SKM-1 treated with dmso at 0.1 percent for 144 hours (cell line): Measurements from ENCODE around the gene SMCR8.
"Not testable (repeated sequence)": the region's sequence is repeated elsewhere in the genome, so short reads cannot be mapped to it uniquely, and the experiment has no call there.

Experiments
- DNase-seq: peaks from one replicate; lab custom pipeline; 2025; ENCODE audit not compliant: unreplicated experiment; lab: John Stamatoyannopoulos, UW

Gene SMCR8

GRCh38 chr17:18361837-18362697 lies 47.0 kb downstream of the SMCR8 start:
- no peak for DNase-seq

- DNase-seq = no peak
These were observed 47.6 kb downstream of the SMCR8 start for GRCh38 chr17:18362698-18363100.

GRCh38 chr17:18363101-18364049 lies 48.3 kb downstream of the SMCR8 start, which contains the start of gene SHMT1:
TSS of gene SHMT1 (minus strand) at chr17:18363550. CDS start at chr17:18355981, 7,569 bp downstream.
- peak; percentile 90 for DNase-seq

- no peak for DNase-seq
These were observed 49.1 kb downstream of the SMCR8 start for GRCh38 chr17:18364166-18364565.

DNA sequence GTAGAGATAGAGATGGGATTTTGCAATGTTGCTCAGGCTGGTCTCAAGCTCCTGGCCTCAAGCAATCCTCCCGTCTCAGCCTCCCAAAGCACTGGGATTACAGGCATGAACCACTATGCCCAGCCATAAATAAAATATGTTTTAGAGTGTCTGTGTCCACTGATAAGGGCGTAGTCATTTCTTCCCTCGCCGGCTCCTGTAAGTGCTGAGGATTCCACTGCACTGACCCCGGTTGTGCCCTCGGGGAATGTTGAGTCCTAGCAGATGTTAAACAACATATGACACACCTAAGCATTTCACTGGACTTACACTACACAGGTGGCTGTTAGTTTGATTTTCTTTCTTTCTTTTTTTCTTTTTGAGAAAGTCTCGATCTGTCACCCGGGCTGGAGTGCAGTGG lies 53.9 kb downstream of the SMCR8 start:
- DNase-seq = no peak

DNA sequence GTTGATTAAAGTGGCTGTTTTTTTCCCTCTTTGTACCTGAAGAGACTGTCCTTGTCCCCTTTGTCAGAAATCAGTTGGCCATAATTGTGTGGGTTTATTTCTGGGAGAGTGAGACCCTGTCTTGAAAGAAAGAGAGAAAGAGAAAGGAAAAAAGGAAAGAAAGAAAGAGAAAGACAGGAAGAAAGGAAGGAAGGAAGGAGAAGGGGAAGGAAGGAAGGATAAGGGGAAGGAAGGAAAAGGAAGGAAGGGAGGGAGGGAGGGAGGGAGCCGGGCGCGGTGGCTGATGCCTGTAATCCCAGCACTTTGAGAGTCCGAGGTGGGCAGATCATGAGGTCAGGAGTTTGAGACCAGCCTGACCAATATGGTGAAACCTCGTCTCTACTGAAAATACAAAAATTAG lies 55.7 kb downstream of the SMCR8 start:
- DNase-seq = no peak

- no peak for DNase-seq
These were observed 56.4 kb downstream of the SMCR8 start for GRCh38 chr17:18371455-18371854.

DNA sequence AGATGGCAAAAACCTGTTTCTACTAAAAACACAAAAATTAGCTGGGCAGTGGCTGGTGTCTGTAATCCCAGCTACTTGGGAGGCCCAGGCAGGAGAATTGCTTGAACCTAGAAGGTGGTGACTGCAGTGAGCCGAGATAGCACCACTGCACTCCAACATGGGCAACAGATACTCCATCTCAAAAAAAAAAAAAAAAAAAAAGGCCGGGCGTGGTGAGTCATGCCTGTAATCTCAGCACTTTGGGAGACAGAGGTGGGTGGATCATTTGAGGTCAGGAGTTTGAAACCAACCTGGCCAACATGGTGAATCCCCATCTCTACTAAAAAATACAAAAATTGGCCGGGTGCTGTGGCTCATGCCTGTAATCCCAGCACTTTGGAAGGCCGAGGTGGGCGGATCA lies 58.1 kb downstream of the SMCR8 start:
- DNase-seq = not testable (repeated sequence)

GRCh38 chr17:18374216-18374615 lies 59.1 kb downstream of the SMCR8 start:
- DNase-seq = no peak
